CD4-positive, alpha-beta T cell treated with Interleukin-2 at 100 ng/mL for 4 hours (primary cell): ENCODE measurements around the gene CREB5.
"Not testable (repeated sequence)": the region's sequence is repeated elsewhere in the genome, so short reads cannot be mapped to it uniquely, and the experiment has no call there.

ENCODE experiments used
- DNase-seq: peaks from one replicate; pipeline ENCODE4 v3.0.0-alpha.2; 2020; ENCODE audit warnings: low spot score

Gene CREB5

DNA sequence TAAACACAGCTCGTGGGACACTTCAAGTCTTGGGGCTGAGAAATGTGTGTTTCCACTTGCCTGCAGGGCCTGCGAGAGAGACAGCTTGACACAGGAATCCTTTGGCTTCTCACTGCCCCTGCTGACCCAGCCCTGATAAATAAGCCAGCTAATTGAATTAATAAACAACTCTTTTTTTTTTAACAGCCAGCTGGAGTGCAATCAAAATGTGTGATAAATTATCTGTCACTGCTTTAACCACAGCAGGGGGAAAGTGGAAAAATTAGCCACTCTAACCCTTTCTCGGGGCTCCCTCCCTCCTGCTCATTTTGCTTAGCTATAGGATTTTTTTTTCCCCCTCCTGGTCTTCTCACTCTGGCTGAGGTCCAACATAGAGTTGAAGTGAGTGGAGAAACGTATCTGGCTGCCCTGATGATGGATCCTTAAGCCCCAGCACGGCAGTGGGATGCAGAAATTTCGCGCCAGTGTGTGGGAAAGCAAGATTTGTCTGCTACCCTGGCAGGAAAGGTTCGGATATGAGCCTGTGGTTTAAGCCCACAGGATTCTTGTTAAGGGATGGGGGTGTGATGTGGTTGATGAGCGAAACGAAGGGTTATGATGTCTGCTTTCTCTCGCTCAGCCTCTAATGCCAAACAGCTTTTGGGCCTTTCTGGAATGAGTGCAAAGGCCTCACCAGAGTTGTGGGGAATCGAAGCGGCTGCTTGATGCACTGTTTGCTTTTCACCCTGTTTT, 372.0 kb downstream of the CREB5 start:
- no peak for DNase-seq

DNA sequence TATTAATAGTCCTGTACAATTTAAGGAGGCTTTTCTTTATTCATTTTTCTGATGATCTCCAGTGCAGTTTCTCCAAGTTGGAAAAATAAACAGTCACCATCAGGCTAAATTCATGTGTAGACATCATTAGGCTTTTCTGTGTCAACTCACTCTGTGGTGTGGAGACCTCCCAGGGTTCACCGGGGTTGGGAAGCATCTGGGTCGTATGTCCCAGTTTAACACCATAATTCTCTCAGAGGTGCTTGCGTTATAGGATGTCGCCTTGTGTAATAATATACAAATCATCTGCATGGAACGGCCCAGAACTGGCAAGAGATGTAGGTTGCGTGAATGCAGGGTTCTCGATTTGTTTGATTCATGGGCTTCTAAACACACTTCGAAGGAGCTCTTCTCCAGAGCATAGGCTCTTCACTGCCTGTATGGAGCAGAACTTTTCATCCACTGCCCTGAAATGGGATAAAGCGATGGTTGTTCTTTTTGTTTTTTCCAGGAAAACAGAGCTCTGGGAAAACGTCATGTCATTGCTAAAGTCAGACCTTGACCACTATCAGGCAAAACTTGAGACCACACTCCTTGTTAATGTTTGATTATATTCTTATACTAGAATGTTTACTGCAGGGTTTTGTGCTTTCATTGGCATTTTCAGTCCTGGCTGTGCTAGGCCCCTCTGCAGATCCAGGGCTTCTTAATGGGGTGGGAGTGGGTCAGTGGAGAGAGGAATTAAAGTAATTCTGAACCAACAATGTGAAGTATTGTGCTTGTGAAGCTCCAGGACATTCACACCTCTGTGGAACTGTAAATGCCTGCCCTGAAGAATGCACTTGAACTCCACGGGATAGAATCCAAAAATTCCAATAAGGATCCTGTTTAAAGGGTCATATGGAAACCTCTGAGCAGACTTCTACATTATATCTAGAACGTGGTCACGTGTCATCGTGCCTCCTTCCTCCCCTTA, 373.0 kb downstream of the CREB5 start:
- no peak for DNase-seq

DNA sequence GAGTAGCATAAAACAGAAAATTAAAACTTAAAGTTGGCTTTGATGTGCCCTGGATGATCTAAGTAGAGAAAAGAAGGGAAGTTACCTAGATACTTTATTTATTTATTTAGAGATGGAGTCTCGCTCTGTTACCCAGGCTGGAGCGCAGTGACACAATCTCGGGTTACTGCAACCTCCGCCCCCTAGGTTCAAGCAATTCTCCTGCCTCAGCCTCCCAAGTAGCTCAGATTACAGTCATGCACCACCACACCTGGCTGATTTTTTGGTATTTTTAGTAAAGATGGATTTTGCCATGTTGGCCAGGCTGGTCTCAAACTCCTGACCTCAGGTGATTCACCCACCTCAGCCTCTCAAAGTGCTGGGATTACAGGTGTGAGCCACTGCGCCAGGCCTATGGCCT, 373.8 kb downstream of the CREB5 start:
- DNase-seq, result not testable (repeated sequence)

DNA sequence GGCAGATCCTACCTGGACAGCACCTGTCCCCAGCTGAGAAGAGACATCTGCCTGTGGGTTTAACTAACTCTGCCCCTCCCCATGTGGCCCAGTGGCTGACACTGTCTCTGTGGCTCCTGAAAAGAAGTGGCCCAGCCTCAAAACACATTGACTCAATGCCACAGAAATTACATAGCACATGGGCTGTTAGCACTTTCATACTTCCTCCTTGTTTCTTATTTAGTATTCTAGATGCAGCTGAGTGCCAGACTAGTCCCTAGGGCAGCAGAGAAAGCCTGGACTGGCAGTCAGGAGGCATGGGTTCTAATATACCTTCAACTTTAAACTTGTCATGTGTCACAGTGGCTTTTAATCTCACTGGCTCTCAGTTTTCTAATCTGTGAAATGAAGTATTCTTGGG, 374.8 kb downstream of the CREB5 start:
- DNase-seq, result no peak

DNA sequence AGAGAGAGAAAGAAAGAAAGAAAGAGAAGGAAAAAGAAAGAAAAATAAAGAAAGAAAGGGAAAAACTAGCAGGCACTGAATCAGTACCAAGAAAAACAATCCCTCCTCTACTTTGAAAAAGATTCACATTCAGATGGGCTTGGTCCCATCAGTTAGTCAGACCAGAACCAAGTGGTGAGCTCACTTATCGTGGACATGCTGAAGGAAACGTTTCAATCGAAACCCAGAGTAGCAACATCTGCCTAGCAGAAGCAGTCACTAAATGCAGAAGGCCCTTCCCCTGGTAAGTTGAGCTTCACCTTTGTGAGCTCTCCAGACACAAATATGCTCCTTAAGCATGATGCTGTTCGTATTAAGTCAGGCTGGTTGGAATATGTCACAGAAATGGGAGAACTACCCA, 378.1 kb downstream of the CREB5 start:
- no peak for DNase-seq

DNA sequence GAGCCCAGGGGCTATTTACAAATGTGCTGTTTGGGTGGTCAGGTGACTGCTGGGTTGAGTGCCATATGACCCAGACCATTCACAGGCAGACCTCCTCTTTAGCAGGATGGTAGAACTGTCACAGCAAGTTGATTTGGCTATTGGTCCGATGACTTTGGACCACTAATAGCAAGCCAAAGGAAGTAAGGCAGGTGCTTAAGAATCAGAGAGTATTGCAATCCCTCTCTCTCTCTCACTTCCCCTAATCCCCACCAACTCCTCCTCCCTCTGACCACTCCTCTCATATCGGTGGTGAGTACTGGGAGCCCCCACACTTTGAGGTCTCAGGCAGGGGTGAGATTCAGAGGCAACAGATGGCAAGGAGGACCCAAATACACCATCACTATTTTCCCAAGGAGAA, 380.5 kb downstream of the CREB5 start:
- DNase-seq, result no peak

DNA sequence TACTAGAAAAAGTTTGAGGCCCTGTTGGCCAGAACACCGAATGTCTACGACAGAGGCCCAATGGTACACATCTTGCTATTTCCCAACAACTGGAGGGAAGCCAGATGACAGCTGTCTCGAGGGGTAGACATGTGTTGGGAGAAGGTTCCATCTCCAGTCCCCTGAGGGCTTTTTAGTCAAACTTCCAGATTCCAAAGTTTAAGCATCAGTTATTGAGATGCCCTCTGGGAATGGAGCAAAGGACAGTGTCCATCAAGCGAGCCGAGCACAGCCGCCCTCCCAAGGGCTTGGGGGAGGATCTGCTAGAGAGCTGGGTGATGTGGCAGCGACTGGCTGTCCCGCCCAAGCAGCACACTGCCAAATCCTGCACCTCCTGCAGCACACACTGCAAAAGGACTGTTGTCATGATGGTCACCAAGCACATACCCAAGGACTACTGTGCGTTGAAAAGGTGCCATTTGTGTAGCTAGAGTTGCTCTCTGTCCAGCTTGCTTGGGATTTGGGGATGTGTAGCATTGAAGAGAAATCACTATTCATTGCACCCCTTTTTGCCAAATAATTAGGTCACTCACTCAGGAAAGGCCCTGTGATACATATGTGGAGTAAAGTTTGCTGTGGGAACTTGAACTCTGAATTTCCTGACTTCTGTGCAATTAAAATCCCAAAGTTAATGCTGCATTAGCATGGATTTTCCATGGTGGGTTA, 381.2 kb downstream of the CREB5 start:
- no peak for DNase-seq

DNA sequence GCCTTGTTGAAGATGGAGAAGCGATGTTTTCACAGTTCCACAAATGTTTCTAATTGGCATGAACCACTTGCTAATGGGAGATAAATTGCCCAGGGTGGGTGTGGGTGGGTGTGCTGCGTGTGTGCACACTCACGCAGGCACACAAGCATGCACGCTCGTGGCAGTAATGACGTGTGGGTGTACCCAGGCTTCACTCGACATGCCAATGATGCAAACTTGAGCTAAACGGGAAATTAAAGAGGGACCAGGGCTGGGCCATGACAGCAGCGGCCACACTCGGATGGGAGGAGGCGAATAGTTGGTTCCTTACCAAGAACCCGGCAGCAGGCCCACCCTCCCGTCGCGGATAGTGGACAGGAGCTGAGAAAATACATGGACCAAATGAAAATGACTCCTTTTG, 386.0 kb downstream of the CREB5 start:
- DNase-seq, result no peak

DNA sequence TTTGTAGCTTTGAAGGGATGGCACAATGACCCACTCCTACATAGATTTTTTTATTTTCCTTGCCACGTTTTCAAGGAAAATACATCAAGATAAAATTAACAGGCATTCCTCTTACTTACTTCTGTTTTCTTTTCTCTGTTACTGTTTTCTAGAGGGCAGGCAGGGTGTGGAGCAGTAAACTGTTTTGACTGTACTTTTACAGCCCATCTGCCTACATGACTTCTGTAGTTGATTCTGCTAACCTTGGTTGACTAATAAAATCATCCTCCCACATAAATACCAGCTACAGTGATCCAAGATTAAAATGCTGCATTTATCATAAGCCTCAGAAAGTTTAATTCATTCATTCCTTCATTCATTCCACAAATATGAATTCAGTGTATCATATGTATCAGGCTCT, 387.3 kb downstream of the CREB5 start:
- no peak for DNase-seq

DNA sequence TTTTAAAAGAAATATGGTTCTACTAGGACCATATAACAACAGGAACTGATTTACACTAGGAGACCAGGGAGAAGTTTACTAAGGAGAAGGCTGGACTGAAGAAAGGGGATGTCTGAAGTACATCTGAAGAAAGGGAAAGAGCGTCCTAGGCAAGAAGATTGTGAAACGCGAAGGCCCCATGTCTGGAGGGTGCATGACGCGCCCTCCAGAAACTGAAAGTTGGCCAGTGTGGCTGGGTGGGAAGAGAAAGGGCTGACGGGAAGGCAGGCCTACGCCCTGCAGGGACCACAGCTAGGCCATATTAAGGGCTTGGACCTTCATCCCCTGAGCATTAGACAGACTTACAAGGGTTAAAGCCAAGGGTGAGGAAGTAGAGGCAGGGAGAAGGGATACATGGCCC, 387.8 kb downstream of the CREB5 start:
- no peak for DNase-seq

DNA sequence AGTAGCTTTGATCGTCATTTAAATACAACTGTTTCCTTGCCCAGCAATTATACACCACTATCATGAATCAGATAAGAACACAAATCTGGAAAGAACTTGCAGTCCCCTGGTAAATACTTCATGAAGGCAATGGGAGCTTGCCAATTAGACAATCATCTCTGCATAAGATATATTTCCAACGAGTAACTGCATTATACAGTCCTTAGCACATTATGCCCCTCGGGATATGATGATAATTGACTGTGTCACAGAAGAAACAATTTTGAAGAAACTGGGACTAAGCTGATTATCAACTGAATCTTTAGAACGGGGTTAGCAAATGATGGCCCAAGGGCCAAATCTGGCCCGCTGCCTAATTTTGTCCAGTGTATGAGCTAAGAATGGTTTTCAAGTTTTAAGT, 390.1 kb downstream of the CREB5 start:
- DNase-seq, result no peak

DNA sequence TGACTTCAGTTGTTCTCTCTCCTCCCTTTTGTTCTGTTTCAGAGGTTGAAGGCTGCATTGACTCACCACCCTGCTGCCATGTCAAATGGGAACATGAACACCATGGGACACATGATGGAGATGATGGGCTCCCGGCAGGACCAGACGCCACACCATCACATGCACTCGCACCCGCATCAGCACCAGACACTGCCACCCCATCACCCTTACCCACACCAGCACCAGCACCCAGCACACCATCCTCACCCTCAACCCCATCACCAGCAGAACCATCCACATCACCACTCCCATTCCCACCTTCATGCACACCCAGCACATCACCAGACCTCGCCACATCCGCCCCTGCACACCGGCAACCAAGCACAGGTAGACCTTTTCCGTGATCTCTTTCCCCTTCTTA, 391.8 kb downstream of the CREB5 start:
- DNase-seq, result no peak

DNA sequence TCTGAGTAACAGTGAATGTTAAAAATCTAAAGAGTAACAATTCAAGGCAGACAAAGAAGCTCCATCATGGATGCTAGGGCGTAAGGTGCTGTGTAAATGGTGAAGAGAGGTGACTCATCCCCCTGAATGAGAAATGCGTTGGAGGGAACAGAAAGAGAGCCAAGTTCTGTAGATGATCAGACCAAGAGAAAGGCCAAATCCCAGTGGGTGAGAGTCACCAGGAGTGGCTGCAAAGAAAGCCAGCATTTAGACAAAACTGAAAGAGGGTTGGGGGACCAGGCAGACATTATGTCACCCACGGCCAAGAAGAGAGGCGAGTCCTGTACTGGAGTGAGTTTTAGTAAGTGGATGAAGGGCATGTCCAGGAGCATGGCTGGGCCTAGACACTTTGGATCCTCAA, 392.7 kb downstream of the CREB5 start:
- no peak for DNase-seq

DNA sequence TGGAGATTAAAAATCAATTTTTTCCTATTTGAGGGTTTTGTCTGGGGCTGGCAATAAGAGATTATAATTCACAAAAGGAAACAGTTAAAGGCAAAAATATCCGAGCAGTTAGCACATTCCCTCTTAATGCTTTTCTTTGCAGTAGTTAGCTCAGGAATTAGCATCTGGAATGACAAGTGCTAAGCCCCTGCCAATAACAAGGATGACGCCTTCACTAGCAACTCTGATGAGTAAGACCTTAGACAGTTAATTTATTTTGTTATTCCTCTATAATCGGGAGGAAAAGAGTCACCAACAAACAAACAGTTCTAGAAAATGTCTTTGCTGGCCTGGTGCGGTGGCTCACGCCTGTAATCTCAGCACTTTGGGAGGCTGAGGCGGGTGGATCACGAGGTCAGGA, 394.5 kb downstream of the CREB5 start:
- no peak for DNase-seq

DNA sequence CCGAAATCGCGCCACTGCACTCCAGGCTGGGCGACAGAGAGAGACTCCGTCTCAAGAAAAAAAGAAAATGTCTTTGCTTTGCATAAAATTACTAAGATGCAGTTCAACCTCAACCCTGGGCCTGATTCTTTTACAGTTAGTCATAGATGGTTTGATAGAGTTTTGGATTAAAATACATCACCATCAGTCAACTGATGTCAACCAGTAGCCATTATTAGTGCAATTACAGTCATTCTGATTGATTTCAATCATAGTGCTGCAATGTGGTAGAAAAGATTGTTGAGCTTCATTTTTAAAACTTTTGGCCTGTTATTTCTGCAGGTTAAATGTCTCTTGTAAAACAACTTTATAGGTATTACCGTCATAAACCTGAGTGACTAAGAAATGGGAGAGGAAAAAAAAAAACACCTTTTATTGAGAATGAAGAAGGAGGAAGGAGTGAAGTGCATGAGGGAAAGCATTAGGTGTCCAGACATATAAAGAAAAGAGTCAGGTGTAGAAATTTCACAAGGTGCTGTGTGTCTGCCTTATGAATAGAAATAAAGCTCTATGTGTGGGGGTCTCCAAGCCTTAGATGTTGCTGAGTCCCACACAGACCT, 395.2 kb downstream of the CREB5 start:
- no peak for DNase-seq

DNA sequence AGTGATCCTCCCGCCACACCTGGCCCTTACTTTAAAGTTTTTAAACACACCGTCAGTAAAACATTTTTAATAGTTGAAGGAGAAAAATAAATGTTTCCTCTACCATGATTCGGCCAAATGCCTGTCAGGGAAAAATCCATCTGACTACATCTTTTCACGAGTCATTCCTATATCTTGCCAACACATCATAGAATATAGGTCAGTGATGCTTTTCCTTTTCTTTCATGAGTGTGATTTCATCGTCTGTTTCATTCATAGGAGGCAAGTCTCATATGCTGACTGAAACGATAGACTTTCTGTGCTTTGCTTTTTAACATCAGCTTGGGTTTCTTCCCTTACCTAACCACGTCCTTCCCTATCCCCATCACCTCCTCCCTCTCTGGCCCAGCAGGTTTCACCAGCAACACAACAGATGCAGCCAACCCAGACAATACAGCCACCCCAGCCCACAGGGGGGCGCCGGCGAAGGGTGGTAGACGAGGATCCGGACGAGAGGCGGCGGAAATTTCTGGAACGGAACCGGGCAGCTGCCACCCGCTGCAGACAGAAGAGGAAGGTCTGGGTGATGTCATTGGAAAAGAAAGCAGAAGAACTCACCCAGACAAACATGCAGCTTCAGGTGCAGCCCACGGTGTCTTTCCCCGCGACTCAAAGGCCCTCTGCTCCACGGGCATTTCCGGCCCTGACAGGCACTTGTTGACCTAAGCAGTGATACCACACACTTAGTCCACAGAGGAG, 396.6 kb downstream of the CREB5 start:
- no peak for DNase-seq

DNA sequence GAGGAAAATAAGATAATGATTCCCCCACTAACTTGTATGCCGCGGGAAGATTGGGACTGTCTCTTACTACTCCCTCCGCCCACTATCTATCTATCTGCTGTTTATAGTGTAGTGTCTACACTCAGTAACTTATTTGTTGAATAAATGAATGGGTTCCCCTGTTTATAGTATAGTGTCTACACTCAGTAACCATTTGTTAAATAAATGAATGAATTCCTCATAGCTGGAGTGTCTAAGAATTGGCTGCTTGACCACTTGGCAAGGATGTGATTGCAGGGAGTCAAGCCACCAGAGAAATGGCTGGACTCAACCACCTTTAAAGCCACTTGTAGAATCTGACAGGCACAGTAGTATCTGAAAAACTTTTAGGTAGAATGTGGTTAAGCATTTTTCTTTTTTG, 398.7 kb downstream of the CREB5 start:
- no peak for DNase-seq

DNA sequence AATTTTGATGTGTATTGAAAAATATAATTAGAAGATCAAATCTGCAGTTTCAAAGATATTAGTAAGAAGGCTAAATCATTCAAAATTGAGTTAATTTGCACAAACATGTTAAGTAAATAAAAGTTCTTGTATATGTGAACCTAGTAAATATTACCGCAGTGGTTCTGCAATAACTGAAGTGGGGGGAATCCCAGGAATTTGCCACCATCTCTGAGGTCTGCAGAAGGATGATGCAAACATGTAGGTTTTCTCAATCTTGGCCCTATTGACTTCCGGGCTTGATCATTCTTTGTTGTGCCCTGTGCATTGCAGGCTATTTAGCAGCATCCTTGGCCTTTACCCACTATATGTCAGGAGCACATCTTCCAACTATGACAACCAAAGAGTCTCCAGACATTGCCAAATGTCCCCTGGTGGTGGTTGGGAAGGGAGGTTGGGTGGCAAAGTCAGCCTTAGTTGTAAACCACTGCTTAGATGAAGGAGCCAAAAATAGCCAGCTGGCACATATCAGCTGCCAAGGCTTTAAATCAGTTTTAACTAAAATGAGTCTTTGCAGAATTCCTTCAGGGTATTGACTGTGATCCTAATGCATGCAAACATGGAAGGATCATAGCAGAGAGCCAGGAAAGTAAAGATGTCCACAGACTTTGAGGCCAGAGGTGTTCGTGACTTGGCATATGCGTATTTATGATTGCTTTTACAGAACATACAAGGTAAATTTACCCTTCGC, 399.5 kb downstream of the CREB5 start:
- no peak for DNase-seq

DNA sequence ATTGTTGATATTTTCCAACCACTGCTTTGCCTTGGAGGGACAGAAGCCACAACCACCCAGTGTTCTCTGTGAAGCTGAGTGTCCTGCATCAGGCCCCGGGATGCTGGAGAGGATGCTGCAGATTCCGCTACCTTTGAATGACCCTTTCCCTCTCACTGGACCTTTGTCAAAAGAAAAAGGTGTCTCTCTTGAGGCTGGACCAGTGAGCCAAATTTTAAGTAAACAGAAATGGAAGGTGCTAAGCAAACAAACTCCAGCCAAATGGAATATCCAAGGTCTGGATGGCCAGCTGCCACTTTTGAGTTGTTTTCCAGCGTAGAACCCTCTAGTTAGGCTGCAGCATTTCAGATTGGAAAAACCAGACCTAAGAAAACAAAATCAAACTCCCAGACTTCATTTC, 400.3 kb downstream of the CREB5 start:
- DNase-seq, result no peak

DNA sequence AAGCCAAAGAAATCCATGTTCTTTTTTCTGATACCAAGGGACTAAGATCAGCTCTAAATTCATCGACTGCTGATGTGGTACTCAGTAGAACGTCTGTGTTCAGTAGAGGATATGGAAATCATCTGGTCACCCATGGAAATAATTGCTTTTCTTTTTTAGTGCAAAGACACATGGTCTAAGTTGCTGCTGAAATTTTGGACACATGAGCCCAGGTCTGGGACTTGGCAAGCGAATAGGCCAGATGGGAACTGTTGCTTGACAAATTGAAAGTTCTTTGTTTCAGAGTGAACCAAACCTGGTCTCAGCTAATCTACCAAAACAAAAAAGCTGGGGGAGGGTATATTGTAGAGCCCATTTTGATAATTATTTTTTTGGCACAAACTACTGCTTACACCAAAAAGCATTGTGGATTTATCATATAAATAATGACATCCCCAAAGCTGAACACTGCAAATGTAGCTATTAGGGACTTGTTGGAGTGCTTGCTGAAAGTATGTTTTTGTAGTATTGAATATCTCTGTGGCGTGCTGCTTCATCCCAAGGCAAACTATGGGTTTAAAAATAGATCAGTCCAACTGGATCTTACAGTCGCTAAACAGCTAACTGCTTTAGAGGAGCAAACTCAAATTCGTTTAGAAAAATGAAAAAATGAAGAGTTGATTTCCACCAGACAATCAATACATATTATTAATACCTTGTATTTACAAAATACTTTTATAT, 401.1 kb downstream of the CREB5 start:
- no peak for DNase-seq
